NCI-H446 (cell line): Measurements from ENCODE around the gene HPD.

Experiments
- DNase-seq, 2 experiments: peaks; one replicate each; lab custom pipeline; 2025; lab: John Stamatoyannopoulos, UW

HPD gene

DNA sequence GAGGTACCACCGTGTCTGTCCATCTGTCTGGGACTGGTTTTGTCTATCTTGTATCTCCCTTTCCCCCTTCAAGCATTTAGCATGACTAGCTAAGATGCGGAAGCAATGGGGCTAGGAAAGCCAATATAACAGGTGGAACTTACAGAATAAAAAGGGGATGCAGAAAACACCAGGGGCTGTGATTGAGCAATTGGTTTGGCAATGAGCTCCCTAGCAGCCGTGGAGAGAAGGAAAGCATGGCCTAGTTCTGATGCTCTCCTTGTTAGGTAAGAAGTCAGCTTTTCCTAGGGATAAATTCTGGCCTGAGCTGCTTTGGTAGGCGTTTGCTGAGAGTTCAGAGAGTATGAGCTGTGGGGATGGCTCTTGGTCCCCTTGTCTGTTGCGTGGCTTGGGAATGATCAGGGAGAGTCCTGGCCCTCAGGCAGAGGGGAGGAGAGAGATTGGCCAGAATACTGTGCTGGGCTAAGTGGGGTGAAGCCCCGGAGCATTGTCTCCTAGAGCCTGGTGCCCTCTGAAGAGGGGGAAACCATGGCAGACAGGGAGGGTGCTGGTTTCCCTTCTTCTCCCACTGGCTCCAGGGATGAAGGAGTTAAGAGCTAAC lies 47.7 kb downstream of the HPD start:
- no peak for DNase-seq

DNA sequence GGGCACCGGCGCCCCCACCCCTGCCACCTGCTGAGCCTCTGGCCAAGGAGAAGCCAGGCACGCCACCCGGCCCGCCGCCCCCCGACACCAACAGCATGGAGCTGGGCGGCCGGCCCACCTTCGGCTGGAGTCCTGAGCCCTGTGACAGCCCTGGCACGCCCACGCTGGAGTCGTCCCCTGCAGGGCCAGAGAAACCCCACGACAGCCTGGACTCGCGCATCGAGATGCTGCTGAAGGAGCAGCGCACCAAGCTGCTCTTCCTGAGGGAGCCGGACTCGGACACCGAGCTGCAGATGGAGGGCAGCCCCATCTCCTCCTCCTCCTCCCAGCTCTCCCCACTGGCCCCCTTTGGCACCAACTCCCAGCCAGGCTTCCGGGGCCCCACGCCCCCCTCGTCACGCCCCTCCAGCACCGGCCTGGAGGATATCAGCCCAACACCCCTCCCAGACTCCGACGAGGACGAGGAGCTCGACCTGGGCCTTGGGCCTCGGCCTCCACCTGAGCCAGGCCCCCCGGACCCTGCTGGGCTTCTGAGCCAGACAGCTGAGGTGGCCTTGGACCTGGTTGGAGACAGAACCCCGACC lies 48.3 kb downstream of the HPD start:
- DNase-seq, result no peak

DNA sequence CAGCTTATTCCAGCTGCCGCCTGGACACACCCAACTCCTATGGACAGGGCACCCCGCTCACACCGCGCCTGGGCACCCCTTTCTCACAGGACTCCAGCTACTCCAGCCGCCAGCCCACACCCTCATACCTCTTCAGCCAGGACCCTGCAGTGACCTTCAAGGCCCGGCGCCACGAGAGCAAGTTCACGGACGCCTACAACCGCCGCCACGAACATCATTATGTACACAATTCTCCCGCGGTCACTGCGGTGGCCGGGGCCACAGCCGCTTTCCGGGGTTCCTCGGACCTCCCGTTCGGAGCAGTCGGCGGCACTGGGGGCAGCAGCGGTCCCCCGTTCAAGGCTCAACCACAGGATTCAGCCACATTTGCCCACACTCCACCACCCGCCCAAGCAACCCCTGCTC lies 48.9 kb downstream of the HPD start:
- DNase-seq, result no peak

DNA sequence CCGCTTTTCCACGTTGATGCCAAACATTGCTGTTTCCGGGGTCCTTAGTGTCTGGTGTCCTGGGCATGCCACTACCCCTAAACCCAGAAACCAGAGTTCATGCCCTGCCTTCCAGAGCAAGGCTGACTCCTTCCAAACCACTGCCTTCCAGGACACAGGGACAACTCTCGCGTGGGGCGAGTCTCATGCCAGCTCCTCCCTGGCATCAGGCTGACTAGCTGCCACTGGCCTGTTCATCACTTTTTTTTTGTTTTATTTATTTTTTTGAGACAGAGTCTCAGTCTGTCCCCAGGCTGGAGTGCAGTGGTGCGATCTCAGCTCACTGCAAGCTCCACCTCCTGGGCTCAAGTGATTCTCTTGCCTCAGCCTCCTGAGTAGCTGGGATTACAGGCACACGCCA lies 50.0 kb downstream of the HPD start:
- no peak for DNase-seq

DNA sequence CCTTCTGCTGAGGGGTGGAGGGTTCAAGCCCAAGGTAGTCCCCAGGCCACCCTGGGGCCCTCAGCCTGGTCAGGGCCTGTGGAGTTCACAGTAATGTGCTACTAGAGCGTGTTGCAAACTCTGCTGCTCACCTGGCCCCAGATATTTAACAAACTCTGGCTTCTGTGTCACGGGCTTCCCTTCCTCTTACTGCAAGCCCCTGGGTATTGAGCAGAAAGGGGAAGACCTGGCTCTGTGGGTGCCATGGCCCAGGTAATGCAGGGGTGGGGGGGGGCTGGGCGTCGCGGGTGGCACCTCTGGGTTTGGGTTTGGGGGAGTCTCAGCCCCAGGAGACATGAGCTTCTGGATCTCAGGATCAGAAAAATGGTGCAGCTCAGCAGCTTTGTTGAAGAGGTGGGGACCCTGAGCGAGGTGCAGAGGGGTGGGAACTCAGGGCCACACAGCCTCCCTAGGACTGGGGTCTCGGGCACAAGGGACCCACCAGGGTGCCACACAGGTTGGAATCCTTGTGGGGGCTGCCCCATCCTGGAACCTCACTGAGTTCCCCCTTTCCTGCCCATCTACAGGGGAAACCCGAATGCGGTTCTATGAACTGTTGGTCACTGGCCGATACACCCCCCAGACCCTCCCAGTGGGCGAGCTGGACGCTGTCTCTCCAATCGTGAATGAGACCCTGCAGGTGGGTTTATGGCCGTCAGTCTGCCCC lies 50.9 kb downstream of the HPD start:
- DNase-seq, result no peak

DNA sequence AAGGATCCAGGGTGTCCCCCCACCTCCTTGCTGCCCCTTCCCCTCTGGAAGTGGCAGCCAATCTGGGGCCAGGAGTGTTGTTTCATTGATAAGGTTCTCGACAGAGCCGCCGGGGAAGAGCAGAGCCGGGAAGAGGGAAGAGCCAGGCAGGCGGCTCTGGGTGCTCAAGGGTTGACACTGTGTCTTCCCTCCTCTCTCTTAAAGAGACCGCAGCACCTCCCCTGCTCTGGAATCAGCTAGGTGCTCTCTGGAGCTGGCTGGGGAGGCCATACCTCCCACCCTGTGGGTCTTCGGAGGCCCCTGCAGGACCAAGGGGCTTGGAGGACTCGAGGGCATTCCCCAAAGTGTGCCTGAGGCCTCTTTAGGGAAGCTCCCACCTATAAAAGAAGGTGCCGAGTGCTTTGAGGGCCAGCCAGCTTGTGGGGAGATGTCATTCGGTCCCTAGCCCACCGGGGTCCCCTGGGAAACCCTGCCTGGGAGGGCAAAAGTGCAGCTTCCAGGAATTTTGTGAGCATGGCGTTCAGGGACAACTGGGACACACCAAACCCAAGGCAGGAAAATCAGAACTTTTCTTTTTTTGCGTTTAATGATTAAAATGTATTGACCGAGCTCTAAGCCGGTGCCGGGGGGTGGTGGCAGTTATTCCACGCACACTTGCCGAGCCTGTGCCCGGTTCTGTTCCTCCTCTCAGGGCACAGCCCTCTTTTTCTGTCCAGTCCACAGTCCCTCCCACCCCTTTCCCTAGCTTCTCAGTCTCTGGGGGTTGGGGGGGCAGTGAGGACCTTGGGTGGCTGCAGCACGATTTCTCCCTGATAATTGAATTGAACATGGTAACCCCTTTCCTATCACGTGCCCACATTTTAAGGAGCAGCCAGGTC lies 51.9 kb downstream of the HPD start:
- no peak for DNase-seq

DNA sequence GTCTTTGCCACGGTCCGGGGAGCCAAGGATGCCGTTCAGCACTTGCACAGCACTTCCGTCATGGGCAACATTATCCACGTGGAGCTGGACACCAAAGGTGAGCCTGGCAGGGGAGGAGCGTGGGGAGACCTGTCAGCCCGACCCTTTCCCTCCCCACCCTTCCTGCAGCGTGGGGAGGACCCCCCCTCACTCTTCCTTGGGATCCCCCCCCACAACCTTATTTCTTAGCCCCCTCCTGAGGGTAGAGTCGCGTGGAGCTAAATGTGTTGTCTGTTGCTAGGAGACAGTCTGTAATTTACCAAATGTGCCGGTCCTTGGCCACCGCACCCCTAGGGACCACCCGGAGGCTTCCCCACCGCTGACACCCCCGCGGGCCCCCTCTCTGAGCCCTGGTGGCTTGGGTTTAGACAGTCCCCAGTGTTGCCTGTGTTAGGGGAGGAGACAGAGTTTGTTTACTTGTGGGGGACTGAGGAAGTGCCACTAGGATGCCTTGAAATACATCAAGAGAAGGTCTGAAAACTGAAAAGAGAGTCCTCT lies 52.6 kb downstream of the HPD start:
- DNase-seq, result no peak

DNA sequence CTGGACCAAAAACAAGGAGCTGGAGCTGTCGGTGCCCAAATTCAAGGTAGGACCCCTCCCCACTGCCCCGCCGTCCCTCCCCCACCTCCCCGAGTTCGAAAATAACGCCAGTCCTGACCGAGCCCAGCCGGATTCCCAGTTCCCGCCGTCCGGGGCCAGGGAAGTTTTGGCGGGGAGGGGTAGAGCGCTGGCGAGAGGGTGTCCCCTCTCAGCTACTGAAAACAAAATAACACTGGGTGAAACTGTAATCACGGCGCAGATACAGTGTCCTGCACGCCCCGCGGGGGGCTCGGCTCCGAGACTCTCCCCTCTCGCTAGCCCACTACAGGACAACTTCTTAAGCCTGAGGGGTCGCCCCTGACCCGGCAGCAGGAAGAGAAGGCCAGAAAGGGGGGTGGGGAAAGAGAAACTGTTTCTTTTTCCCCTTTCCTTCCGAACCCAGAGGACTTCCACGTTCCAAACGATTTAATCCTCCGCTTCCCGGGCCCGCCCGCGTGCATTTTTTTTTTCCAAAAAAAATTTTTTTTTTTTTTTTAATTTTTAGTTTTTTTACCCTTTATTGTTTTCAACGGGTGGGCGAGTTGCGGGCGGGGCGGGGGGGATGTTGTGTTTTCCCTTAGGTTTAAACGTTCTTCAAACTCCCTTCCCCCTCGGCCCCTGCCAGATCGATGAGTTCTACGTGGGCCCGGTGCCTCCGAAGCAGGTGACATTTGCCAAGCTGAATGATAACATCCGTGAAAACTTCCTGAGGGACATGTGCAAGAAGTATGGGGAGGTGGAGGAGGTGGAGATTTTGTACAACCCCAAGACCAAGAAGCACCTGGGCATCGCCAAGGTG lies 53.3 kb downstream of the HPD start:
- no peak for DNase-seq

DNA sequence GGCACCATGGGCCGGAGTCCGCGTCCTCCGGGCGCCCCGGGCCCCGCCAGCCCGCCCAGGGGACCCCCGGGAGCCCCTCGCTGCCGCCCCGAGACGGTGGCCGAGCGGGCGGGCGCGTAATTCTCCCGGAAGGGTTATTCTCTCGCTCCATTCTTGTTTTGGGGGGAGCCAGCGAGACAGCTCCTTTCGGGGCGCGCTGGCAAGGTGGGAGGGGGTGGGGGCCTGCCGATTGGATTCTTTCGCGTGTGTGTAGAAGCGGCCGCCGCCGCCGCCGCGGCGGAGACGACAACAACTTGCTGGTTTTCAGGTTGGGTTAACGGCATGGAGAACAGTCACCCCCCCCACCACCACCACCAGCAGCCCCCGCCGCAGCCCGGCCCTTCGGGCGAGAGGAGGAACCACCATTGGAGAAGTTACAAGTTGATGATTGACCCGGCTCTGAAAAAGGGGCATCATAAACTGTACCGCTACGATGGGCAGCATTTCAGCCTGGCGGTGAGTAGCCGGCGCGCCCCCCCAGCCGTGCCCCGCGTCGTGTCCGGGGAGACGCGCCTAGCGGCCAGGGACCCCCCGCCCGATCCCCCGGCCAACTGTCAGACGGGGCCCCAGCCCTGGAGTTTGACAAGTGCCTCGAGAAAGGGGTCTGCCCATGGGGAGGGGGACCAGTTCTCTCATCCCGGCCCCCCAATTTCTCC lies 54.1 kb downstream of the HPD start:
- DNase-seq, result peak in 1 of 2 experiments; percentile 19

DNA sequence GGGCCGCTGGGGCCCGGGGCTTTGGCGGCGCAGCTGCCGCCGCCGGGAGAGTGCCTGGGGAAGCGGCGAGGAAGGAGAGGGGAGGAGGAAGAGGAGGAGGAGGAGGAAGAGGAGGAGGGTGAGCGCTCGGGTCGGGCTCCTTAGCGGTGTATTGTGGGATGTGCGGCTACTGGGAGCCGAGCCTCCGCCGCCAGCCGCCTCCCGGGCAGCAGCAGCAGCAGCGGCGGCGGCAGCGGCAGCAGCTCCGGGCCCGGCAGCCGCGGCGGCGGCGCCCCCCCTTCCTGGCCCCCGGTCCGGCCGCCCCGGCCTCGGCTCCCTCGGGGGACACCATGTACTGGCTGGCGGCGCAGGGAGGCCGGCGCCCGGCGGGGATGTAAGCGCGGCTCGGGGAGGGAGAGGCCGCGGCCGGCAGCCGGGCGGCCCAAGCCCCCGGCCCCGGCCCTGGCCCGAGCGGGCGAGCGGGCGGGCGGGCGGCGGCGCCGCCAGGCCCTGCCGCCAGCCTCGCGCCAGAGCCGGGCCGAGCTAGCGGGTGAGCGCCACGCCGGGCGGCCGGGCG lies 54.7 kb downstream of the HPD start, which contains the start of gene SETD1B:
Gene SETD1B (plus strand): TSS at position 149 of the 556 bp plus-strand sequence. CDS start 729 bp downstream, outside the sequence.
- DNase-seq, result peak in 1 of 2 experiments; percentile 32

DNA sequence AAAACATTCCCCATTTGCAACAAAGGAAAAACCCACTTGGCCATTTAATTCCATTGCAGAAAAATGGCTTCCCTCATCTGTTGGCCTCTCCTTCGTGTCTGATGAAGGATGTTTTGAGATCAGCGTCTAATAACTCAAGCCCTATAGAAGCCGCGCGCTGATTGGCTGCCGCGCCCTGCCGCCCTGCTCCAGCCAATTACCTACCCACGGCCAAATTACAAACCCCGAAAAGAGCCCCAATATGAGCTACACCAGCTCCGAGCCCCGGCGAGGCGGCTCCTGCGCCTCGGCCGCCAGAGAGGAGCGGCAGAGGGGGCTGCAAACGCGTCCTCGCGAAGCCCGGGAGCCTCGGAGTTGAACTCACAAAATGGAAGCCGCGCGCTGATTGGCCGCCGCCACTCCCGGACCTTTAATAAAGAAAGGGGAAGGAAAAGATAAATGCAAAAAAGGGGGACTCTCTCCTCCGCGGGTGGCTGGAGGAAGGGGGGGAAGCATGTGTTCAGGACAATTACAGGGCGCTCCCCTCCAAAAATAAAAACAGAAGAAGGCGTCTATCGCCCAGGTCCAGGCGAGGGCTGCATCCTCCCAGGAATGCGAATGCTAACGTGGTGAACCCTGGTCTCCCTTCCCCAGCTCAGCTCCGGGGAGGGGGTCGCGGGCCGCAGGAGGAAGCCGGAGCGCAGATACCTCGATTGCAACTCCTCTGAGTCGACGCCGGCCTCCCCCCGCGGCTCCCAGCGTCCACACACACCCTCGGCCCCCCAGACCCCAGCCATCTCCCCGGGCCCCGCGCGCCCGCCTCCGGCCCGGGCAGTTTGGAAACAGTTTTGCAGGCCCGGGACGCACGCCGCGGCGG lies 55.6 kb downstream of the HPD start:
- peak; percentile 74 to 94 for DNase-seq

DNA sequence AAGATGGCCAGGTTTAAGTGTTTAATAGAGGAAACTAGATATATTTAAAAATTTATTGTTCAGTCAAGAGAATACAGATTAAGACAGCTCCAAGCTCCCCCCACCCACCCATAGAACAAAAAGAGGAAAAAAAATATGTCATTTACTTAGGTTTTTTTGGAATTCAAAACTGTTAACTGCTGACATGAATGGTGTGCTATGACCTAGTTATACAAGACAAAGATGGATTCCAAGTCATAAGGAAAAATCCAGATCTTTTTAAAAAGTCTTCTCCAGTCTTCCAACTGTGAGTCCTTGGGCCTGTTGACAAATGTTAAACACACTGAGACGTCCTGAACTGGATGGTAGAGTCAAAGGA lies 56.2 kb downstream of the HPD start:
- no peak for DNase-seq

DNA sequence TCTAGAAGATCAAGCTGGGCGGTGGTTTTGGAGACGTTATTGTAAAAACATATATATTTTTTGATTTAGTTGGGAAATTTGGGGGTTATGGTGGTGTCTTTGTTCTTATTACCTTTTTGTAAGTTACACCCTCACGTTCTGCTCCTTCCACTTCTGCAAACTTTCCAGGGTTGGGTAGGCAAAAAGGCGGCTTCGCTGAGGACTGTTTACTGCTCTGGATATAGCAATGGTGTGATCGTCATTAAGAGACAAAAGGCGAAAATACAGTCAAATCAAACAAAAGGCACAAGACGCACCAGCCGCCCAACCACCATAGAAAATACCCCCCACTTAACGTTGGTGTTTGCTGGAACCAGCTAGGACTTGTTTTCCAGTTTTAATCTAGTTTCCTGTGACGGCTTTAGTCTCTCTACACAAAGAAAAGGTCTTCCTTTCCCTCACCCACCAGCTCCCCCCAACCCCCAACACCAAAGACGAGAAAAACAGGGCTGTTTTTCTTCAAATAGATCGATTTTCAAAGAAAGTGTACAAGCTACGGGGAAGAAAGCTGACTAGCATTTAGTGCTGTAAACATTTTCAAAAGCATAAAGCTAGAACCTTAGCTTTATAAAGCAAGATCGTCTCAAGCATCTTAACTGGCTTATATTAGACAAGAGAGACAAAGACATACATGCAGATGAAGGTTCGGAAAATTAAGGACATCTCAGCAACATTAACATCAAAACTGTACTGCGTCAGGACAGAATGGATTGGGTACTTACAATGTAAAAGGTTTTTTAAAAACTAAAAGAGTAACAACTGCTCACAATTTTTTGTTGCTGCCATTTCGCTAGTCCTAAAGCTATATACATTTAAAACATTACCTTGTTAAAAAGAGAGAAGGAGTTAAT lies 56.8 kb downstream of the HPD start:
- DNase-seq, result no peak

DNA sequence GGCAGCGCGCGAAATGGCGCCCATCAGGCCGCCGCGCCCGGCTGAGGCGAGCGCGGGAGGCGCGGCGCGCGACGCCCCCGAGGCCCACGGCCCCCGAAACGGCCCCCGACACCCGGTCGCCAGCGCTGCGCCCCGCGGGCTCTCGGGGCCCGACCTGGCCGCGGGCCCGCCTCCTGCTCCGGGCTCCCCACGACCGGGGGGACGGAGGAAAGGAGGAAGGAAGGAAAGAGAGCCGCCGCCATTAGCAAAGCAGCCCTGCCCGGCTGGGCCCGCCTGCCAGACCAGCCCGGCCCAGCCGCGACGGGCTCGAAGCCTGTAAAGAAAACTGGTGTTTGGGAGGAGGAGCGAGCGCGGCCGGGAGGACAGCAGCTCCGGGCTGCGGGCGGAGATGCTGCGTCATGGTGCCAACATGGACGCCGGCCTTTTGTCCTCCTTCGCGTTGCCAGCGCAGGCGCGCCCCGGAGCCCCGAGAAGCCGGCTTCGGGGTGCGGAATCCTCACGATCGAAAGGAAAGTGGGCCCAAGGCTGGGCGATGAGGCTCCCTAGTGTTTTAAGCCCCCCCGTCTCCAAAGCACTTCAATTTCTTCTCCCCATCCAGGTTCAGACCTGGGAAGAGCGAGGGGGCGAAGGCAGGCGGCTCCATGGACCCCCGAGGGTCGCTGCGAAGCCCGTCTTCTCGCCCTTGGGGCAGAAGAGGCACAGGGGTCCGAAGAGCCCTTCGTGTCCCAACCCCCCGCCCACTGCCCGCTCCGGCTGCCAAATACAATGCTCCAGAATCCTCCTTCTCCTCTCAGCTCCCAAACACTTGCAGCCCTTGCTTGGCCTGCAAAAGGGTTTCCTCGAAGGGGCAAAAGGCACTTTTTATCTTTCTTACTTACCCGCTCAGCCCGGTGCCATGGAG lies 57.7 kb downstream of the HPD start:
- peak; percentile 20 to 75 for DNase-seq

DNA sequence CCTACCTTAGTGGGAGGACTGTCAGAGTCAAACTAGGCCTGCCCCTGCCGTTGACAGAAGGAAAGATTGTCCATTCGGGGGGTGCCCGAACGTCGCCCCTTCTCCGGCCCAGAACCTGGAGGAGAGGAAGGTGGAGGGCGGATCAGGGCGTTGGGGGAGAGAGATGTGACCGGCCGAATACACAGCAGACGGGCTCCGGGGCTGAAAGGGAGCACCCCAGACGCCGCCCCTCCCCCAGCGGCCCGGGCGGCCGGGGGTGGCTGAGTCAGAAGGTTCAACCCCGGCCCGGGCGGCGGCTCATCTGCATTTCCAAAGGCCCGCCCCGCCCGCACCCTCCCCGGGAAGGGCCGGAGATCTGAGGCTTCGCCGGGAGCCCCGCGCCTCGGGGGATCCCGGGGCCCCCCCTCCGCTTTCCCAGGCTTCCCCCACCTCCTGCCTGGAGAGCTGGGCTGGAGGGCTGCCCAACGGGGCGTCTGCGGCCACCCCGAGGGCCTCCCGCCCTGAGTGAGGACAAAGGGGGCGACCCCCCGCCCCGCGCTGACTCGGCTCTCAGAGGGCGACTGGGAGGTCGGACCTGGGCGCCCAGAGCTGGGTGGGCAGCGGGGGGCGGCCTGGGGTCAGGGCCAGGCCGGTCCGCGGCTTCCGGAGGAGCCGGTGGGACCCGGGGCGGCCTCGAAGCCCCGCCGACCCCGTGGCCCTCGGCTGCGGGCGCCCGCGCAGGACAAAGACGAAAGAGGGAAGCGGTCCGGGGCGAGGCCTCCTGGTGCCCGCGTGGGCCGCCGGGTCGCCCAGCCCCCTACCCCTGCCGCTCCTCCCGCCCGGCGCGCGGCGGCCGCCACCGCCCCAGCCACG lies 58.6 kb downstream of the HPD start:
- peak; percentile 59 to 76 for DNase-seq

DNA sequence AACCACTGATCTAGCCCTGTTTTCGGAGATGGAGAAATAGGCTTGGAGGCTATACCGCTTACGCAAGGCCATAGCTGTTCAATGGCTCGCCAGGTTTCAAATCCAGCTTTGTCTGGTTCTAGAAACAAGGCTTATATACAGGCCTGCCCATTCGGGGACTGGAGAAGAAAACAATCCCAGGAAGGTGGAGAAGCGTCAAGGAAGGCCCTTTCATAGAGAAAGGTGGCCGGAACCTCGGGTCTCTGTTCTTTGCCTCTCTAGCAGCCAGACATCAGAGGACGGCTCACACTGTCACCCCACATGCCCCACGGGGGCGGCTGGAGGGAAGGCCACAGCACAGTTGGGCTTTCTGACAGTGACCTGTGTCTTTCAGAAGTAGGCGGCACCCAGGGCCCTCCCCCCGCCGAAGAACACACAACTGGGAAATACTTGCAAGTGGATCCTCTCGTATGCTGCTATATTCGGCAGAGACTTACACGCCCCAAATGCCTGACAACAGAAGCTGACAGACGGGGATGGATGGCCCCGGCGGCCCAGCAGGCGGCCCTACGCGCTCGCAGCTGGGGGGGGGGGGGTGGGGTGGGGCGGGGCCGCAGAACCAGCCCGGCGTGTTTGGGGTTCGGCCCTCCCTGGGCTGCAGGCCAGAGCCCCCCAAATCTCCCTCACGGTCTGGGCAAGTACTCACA lies 59.4 kb downstream of the HPD start:
- DNase-seq, result peak; percentile 38 to 71
